CD14-positive monocyte (primary cell): ENCODE data around the gene CHRM2. TPM values are rescaled to one million over a fixed set of nuclear protein-coding genes. Genes with fewer than 3 reads are reported as not detected.
A peak's percentile ranks its signal among the peaks of the same experiment; 100 is the strongest.
"Not testable (repeated sequence)": the region's sequence is repeated elsewhere in the genome, so short reads cannot be mapped to it uniquely, and the experiment has no call there.

Source experiments
- DNase-seq, 3 donors: peaks; one replicate each; pipeline ENCODE4 v3.0.0-alpha.2; 2011 to 2022
- H2AFZ ChIP-seq: 2 replicates; pipeline ENCODE4 v1.6.0; 2012; ENCODE audit warnings: mild to moderate bottlenecking, low read depth, low read length, inconsistent platforms; ENCODE audit not compliant: insufficient read depth, poor library complexity, severe bottlenecking
- H3K27ac ChIP-seq, 2 donors: 1 replicate in 1 of 2; 2 replicates in 1 of 2; pipeline ENCODE4 v1.5.1; 2012 to 2013; ENCODE audit warnings: low read length in 2 of 2, control low read depth in 1 of 2, inconsistent platforms in 1 of 2, low read depth in 1 of 2, mild to moderate bottlenecking in 1 of 2
- H3K27me3 ChIP-seq, 2 donors: one replicate each; pipeline versions ENCODE4 v1.6.0 to v1.6.1; 2011 to 2013; ENCODE audit warnings: low read length in 2 of 2; ENCODE audit not compliant: control insufficient read depth in 2 of 2, insufficient read depth in 2 of 2
- H3K36me3 ChIP-seq, 2 donors: replicated peaks in 1 of 2; 1 replicate in 1 of 2; 2 replicates in 1 of 2; pipeline versions ENCODE4 v1.5.1 to v1.6.1; 2012 to 2013; ENCODE audit warnings: low read length in 2 of 2, control low read depth in 1 of 2, inconsistent platforms in 1 of 2, mild to moderate bottlenecking in 1 of 2; ENCODE audit not compliant: insufficient read depth in 2 of 2, control insufficient read depth in 1 of 2
- H3K4me1 ChIP-seq, 2 donors: 1 replicate in 1 of 2; 2 replicates in 1 of 2; pipeline versions ENCODE4 v1.5.1 to v1.6.1; 2012 to 2013; ENCODE audit warnings: low read length in 2 of 2, control low read depth in 1 of 2, inconsistent platforms in 1 of 2, mild to moderate bottlenecking in 1 of 2, moderate library complexity in 1 of 2; ENCODE audit not compliant: insufficient read depth in 2 of 2, control insufficient read depth in 1 of 2
- H3K4me2 ChIP-seq: replicated peaks from 2 replicates; pipeline ENCODE3; 2012; ENCODE audit warnings: low read length, moderate library complexity, mild to moderate bottlenecking; ENCODE audit not compliant: poor library complexity, severe bottlenecking; ENCODE audit errors: extremely low read depth
- H3K4me3 ChIP-seq, 3 experiments: fragments of 200-600 bp in 1 of 3; sonication (generic) in 1 of 3; replicated peaks in 1 of 3; 1 replicate in 2 of 3; 2 replicates in 1 of 3; pipeline ENCODE4 v1.5.1; 2011 to 2013; ENCODE audit warnings: low read length in 3 of 3, mild to moderate bottlenecking in 3 of 3, control low read depth in 2 of 3, low read depth in 2 of 3, inconsistent platforms in 1 of 3, moderate library complexity in 1 of 3
- H3K79me2 ChIP-seq: 2 replicates; pipeline ENCODE4 v1.6.0; 2012; ENCODE audit warnings: mild to moderate bottlenecking, control low read depth, inconsistent platforms, low read length, moderate library complexity; ENCODE audit not compliant: insufficient read depth
- H3K9ac ChIP-seq: 2 replicates; pipeline ENCODE4 v1.6.0; 2017; ENCODE audit warnings: low read length, mild to moderate bottlenecking; ENCODE audit not compliant: insufficient read depth, poor library complexity, severe bottlenecking
- H3K9me3 ChIP-seq, 2 donors: replicated peaks in 1 of 2; 1 replicate in 1 of 2; 2 replicates in 1 of 2; pipeline versions ENCODE4 v1.5.1 to v1.6.1; 2012 to 2013; ENCODE audit warnings: low read length in 2 of 2, control low read depth in 1 of 2; ENCODE audit not compliant: control insufficient read depth in 1 of 2, insufficient read depth in 1 of 2
- H4K20me1 ChIP-seq: 2 replicates; pipeline ENCODE4 v1.6.0; 2012; ENCODE audit warnings: mild to moderate bottlenecking, low read length, control low read depth, moderate library complexity; ENCODE audit not compliant: insufficient read depth
- H3K27ac Mint-ChIP-seq, 7 donors: one replicate each; pipeline ENCODE4 v1.8.0; 2020; ENCODE audit warnings: mild to moderate bottlenecking in 7 of 7, mixed read lengths in 7 of 7, moderate library complexity in 6 of 7, inconsistent platforms in 2 of 7
- H3K27me3 Mint-ChIP-seq, 3 donors: one replicate each; pipeline ENCODE4 v1.8.0; 2021 to 2022; ENCODE audit warnings: low read depth in 3 of 3, mild to moderate bottlenecking in 3 of 3, mixed read lengths in 3 of 3, moderate library complexity in 3 of 3, inconsistent platforms in 1 of 3
- H3K36me3 Mint-ChIP-seq, 2 donors: one replicate each; pipeline ENCODE4 v1.8.0; 2020; ENCODE audit warnings: mixed read lengths in 2 of 2, inconsistent platforms in 1 of 2, mild to moderate bottlenecking in 1 of 2
- H3K4me1 Mint-ChIP-seq: one replicate; pipeline ENCODE4 v1.8.0; 2020; ENCODE audit warnings: mild to moderate bottlenecking, mixed read lengths
- H3K4me3 Mint-ChIP-seq, 2 donors: one replicate each; pipeline ENCODE4 v1.8.0; 2020; ENCODE audit warnings: mild to moderate bottlenecking in 2 of 2, mixed read lengths in 2 of 2, moderate library complexity in 1 of 2
- H3K9me3 Mint-ChIP-seq, 7 donors: one replicate each; pipeline ENCODE4 v1.8.0; 2020 to 2022; ENCODE audit warnings: mixed read lengths in 7 of 7, mild to moderate bottlenecking in 6 of 7, moderate library complexity in 6 of 7, inconsistent platforms in 2 of 7
- CTCF ChIP-seq: fragments of 200-600 bp; IDR thresholded peaks from one replicate; pipeline ENCODE4 v1.8.0; 2022; ENCODE audit warnings: antibody characterized with exemption, mild to moderate bottlenecking
- WGBS: methylation state at CpG from one replicate; pipeline ENCODE4 v1.1.5; 2013; ENCODE audit warnings: missing lambda C conversion rate; ENCODE audit not compliant: insufficient coverage; 5-methylcytosine and 5-hydroxymethylcytosine counted together
- intact Hi-C, 2 donors: fragments of 100-400 bp; cut with micrococcal nuclease; formaldehyde crosslinking; loops; one replicate each; pipeline versions ENCODE4 v1.15.0 to v1.15.1; 2023
- polyA minus RNA-seq: library from RNA; depleted of rRNA, polyadenylated mRNA; stranded (reverse); fragments of >200 nt; gene quantifications from 2 replicates; pipeline ENCODE4 v1.2.3, GENCODE V29; 2012
- polyA plus RNA-seq, 3 donors: library from polyadenylated mRNA; depleted of rRNA in 1 of 3; unstranded in 2 of 3; stranded (reverse) in 1 of 3; fragments of 300-500 nt in 2 of 3; fragments of >200 nt in 1 of 3; fragmentation: Illumina TruSeq in 2 of 3; gene quantifications; 1 replicate in 2 of 3; 2 replicates in 1 of 3; pipeline ENCODE4 v1.2.3, GENCODE V29; 2012 to 2021
- total RNA-seq, 12 experiments: library from RNA in 1 of 12; stranded (reverse) in 1 of 12; fragments of 120-200 nt in 1 of 12; gene quantifications; one replicate each; pipeline ENCODE4 v1.2.4 and lab custom pipeline; 2013 to 2026; ENCODE audit warnings: mixed read lengths in 6 of 12, inconsistent platforms in 1 of 12

The CHRM2 gene
- total RNA-seq (2013) = not detected
- polyA plus RNA-seq (not detected), polyA minus RNA-seq (not detected in 2 replicates), total RNA-seq (lab: John Stamatoyannopoulos, UW) (0 to 0.81 (median 0.04) reads per million in 11 experiments)

GRCh38 chr7:136868496-136869000 lies at the start of gene CHRM2:
CHRM2 (plus strand) TSS chr7:136868652; CDS start chr7:137014866, 146,214 bp downstream.
- DNase-seq = no peak
- Histone ChIP-seq H3K4me3 (no peak within 1 kb of the TSS), H3K9ac (no peak within 1 kb of the TSS), H3K9me3 (peaks cover 0 to 5% of the 10 kb centered on the region in 2 donors), H3K4me1 (no peaks in the 10 kb centered on the region), H3K27ac (no peak within 1 kb of the TSS), H3K27me3 (peaks cover 21 to 50% of the 10 kb centered on the region in 2 donors), H3K79me2 (no peaks in the 10 kb centered on the region), H3K4me2 (no peak within 1 kb of the TSS), H3K36me3 (no peaks in the 10 kb centered on the region), H4K20me1 (no peaks in the 10 kb centered on the region), H2AFZ (no peak within 1 kb of the TSS)
- 4% methylated on average over 20 of the region's 23 CpGs for WGBS
- Mint-ChIP-seq H3K27me3 (peaks cover 41 to 48% (median 46%) of the 10 kb centered on the region in 3 donors), H3K4me1 (no peaks in the 10 kb centered on the region), H3K36me3 (no peaks in the 10 kb centered on the region), H3K9me3 (peaks cover 0 to 5% (median 0%) of the 10 kb centered on the region in 7 donors), H3K4me3 (peak within 1 kb of the TSS in 1 of 2 donors; percentile 78), H3K27ac (no peak within 1 kb of the TSS)
- no peak for TF ChIP-seq CTCF
- intact Hi-C loops = no loop called here

- H3K4me3 Mint-ChIP-seq, H2AFZ ChIP-seq, H3K36me3 ChIP-seq, H3K9me3 Mint-ChIP-seq, H3K9ac ChIP-seq, H3K4me1 ChIP-seq, H3K36me3 Mint-ChIP-seq, H4K20me1 ChIP-seq, intact Hi-C loops, H3K27ac Mint-ChIP-seq, H3K4me3 ChIP-seq, H3K27ac ChIP-seq, H3K27me3 Mint-ChIP-seq, H3K79me2 ChIP-seq, H3K27me3 ChIP-seq, H3K4me2 ChIP-seq, H3K9me3 ChIP-seq, H3K4me1 Mint-ChIP-seq, DNase-seq: not testable (repeated sequence)
- WGBS = no CpG with 5 or more reads among the region's 16 CpGs
Measured at GRCh38 chr7:136831398-136831797, 37.1 kb upstream of the CHRM2 start.
